Endodermal cell (in vitro differentiated cells): ENCODE data around the gene PPP1R37. TPM values are rescaled to one million over a fixed set of nuclear protein-coding genes. Genes with fewer than 3 reads are reported as not detected.
"Not testable (repeated sequence)": the region's sequence is repeated elsewhere in the genome, so short reads cannot be mapped to it uniquely, and the experiment has no call there.

Experiments used
- DNase-seq: peaks from one replicate; pipeline ENCODE4 v3.0.0-alpha.2; 2017
- H3K27ac ChIP-seq: 2 replicates; pipeline ENCODE4 v1.5.1; 2013; ENCODE audit warnings: mild to moderate bottlenecking, low read depth, low read length, moderate library complexity
- H3K27me3 ChIP-seq: 2 replicates; pipeline ENCODE4 v1.6.1; 2013; ENCODE audit warnings: mild to moderate bottlenecking, low read length, moderate library complexity; ENCODE audit not compliant: insufficient read depth, control insufficient read depth, poor library complexity, severe bottlenecking
- H3K36me3 ChIP-seq: 2 replicates; pipeline ENCODE4 v1.7.0; 2013; ENCODE audit warnings: mild to moderate bottlenecking, low read length, moderate library complexity; ENCODE audit not compliant: control insufficient read depth, insufficient read depth
- H3K4me1 ChIP-seq: one replicate; pipeline ENCODE4 v1.7.0; 2013; ENCODE audit warnings: low read length; ENCODE audit not compliant: control insufficient read depth, insufficient read depth
- H3K4me3 ChIP-seq: 2 replicates; pipeline ENCODE4 v1.5.1; 2013; ENCODE audit warnings: mild to moderate bottlenecking, low read length, moderate library complexity
- H3K9ac ChIP-seq: 2 replicates; pipeline ENCODE4 v1.6.1; 2013; ENCODE audit warnings: mild to moderate bottlenecking, low read length, moderate library complexity; ENCODE audit not compliant: poor library complexity, severe bottlenecking; ENCODE audit errors: extremely low read depth
- H3K9me3 ChIP-seq: 2 replicates; pipeline ENCODE4 v1.6.1; 2013; ENCODE audit warnings: mild to moderate bottlenecking, low read length, moderate library complexity; ENCODE audit not compliant: control insufficient read depth
- H3K27ac Mint-ChIP-seq: 2 replicates; pipeline ENCODE4 v1.8.0; 2020; ENCODE audit warnings: mixed read lengths
- H3K27me3 Mint-ChIP-seq: 2 replicates; pipeline ENCODE4 v1.8.0; 2021; ENCODE audit warnings: mild to moderate bottlenecking, mixed read lengths; ENCODE audit not compliant: insufficient read depth
- H3K36me3 Mint-ChIP-seq: 2 replicates; pipeline ENCODE4 v1.8.0; 2020; ENCODE audit warnings: low read depth, mixed read lengths
- H3K4me1 Mint-ChIP-seq: 2 replicates; pipeline ENCODE4 v1.8.0; 2020; ENCODE audit warnings: mixed read lengths
- H3K4me3 Mint-ChIP-seq: 2 replicates; pipeline ENCODE4 v1.8.0; 2020; ENCODE audit warnings: mild to moderate bottlenecking, moderate library complexity, mixed read lengths
- H3K9me3 Mint-ChIP-seq: 2 replicates; pipeline ENCODE4 v1.8.0; 2020; ENCODE audit warnings: mild to moderate bottlenecking, mixed read lengths
- CTCF ChIP-seq: fragments of 200-600 bp; sonication (generic); conservative IDR thresholded peaks from 2 replicates; pipeline ENCODE4 v1.5.0; 2021; ENCODE audit warnings: antibody characterized with exemption, mild to moderate bottlenecking
- WGBS, 2 experiments: methylation state at CpG; one replicate each; pipeline versions ENCODE4 v1.1.5 to v1.1.7; 2013; ENCODE audit warnings: missing lambda C conversion rate in 2 of 2, mixed read lengths in 1 of 2; ENCODE audit not compliant: insufficient coverage in 1 of 2, insufficient read length in 1 of 2; 5-methylcytosine and 5-hydroxymethylcytosine counted together
- total RNA-seq, 2 donors: library from RNA; stranded (reverse); fragmentation: NEBNext Ultra II Directional in 1 of 2; extraction: Animal tissue kit (Norgen Biotek cat#: 25700) in 1 of 2; gene quantifications; 2 replicates in 1 of 2; 3 replicates in 1 of 2; pipeline ENCODE4 v1.2.1, GENCODE V29; 2021

The PPP1R37 gene
- total RNA-seq, 2 donors from 2014 or later: 23.6 to 32.5 TPM

GRCh38 chr19:45117167-45117594, 24.2 kb downstream of the PPP1R37 start:
- Histone ChIP-seq H3K27ac (no peak overlapping the region), H3K4me1 (peaks cover 5% of the 10 kb centered on the region), H3K36me3 (no peaks in the 10 kb centered on the region), H3K4me3 (no peak overlapping the region), H3K9ac (no peak overlapping the region), H3K27me3 (no peaks in the 10 kb centered on the region), H3K9me3 (no peaks in the 10 kb centered on the region)
- H3K4me3 Mint-ChIP-seq: no peak overlapping the region
- 73 to 82% methylated on average over 10 to 16 of the region's 16 CpGs for WGBS, 2 experiments
- H3K27me3 Mint-ChIP-seq: no peaks in the 10 kb centered on the region
- TF ChIP-seq CTCF: no peak
- H3K27ac Mint-ChIP-seq: peak overlapping the region; percentile 44
- H3K9me3 Mint-ChIP-seq: no peaks in the 10 kb centered on the region
- peak; percentile 68 for DNase-seq
- H3K4me1 Mint-ChIP-seq: peaks cover 23% of the 10 kb centered on the region
- H3K36me3 Mint-ChIP-seq: peaks cover 5% of the 10 kb centered on the region

- no peak overlapping the region for H3K4me3 Mint-ChIP-seq
- no peak for TF ChIP-seq CTCF
- H3K27ac ChIP-seq: no peak overlapping the region
These were observed 24.7 kb downstream of the PPP1R37 start for GRCh38 chr19:45117671-45118070.

GRCh38 chr19:45118106-45118505, 25.1 kb downstream of the PPP1R37 start:
- H3K27me3 ChIP-seq: no peaks in the 10 kb centered on the region
- Mint-ChIP-seq H3K4me3 (no peak overlapping the region), H3K4me1 (peaks cover 23% of the 10 kb centered on the region), H3K27ac (no peak overlapping the region), H3K9me3 (no peaks in the 10 kb centered on the region), H3K36me3 (peaks cover 5% of the 10 kb centered on the region), H3K27me3 (no peaks in the 10 kb centered on the region)
- no peaks in the 10 kb centered on the region for H3K9me3 ChIP-seq
- no peak for DNase-seq
- no peak overlapping the region for H3K27ac ChIP-seq
- no peak for TF ChIP-seq CTCF
- H3K4me3 ChIP-seq: no peak overlapping the region
- no peaks in the 10 kb centered on the region for H3K36me3 ChIP-seq
- H3K4me1 ChIP-seq: peaks cover 5% of the 10 kb centered on the region
- H3K9ac ChIP-seq: no peak overlapping the region
- WGBS, 2 experiments: 93 to 100% methylated on average over 3 to 5 of the region's 5 CpGs

More at GRCh38 chr19:45117671-45118070, 24.7 kb downstream of the PPP1R37 start:
- peaks cover 5% of the 10 kb centered on the region for H3K4me1 ChIP-seq
- no peaks in the 10 kb centered on the region for H3K27me3 ChIP-seq
- Mint-ChIP-seq H3K27ac (peak overlapping the region; percentile 44), H3K9me3 (no peaks in the 10 kb centered on the region), H3K4me1 (peaks cover 23% of the 10 kb centered on the region), H3K27me3 (no peaks in the 10 kb centered on the region), H3K36me3 (peaks cover 5% of the 10 kb centered on the region)
- H3K9me3 ChIP-seq: no peaks in the 10 kb centered on the region
- no peak overlapping the region for H3K9ac ChIP-seq
- DNase-seq: no peak
- H3K4me3 ChIP-seq: no peak overlapping the region
- H3K36me3 ChIP-seq: no peaks in the 10 kb centered on the region
- 84 to 87% methylated on average over 9 to 12 of the region's 12 CpGs for WGBS, 2 experiments

GRCh38 chr19:45118591-45119355, 25.8 kb downstream of the PPP1R37 start:
- H3K27ac ChIP-seq, H3K9ac ChIP-seq, H3K9me3 ChIP-seq, H3K27ac Mint-ChIP-seq, H3K4me3 Mint-ChIP-seq, H3K9me3 Mint-ChIP-seq, DNase-seq, H3K36me3 ChIP-seq, H3K4me1 ChIP-seq, H3K36me3 Mint-ChIP-seq, H3K27me3 Mint-ChIP-seq, H3K27me3 ChIP-seq, H3K4me3 ChIP-seq: not testable (repeated sequence)
- H3K4me1 Mint-ChIP-seq: peaks cover 16% of the 10 kb centered on the region
- 87 to 89% methylated on average over 13 to 18 of the region's 18 CpGs for WGBS, 2 experiments
